ENCODE data around the gene ABCA4.

- TF ChIP-seq CTCF (conservative IDR thresholded peaks at IDR 0.05; ENCODE audit: low read length), result no peak
- no peak for TF ChIP-seq EZH2phosphoT487 (IDR thresholded peaks at IDR 0.05; ENCODE audit: borderline replicate concordance)
Measured at GRCh38 chr1:94125551-94126514, 4.9 kb upstream of the ABCA4 start.

Data from Loucy (cell line).